Measurements from ENCODE around the gene OR51E1.
A peak's percentile ranks its signal among the peaks of the same experiment; 100 is the strongest.

The OR51E1 gene, protein sequence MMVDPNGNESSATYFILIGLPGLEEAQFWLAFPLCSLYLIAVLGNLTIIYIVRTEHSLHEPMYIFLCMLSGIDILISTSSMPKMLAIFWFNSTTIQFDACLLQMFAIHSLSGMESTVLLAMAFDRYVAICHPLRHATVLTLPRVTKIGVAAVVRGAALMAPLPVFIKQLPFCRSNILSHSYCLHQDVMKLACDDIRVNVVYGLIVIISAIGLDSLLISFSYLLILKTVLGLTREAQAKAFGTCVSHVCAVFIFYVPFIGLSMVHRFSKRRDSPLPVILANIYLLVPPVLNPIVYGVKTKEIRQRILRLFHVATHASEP

DNA sequence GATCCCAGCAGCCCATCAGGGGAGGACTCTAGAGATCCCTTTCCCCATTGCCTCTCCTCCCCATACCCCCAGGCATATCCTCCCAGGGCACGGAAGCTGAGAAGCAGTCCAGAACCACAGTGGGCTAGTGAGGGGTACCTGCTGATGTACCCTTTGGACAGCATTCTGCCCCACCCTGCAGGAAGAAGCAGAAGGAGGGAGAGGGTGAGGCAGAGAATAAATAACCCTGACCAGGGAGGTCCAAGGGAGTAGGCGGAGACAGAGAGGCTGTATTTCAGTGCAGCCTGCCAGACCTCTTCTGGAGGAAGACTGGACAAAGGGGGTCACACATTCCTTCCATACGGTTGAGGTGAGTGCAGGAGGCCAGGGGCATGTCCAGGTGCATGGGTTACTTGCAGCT is at the start of gene OR51E1:
Gene OR51E1, plus strand, starts transcription at position 301 of the 400 bp plus-strand sequence. CDS start 8,545 bp downstream, outside the sequence.
- DNase-seq (no peak), ATAC-seq (no peak)

DNA sequence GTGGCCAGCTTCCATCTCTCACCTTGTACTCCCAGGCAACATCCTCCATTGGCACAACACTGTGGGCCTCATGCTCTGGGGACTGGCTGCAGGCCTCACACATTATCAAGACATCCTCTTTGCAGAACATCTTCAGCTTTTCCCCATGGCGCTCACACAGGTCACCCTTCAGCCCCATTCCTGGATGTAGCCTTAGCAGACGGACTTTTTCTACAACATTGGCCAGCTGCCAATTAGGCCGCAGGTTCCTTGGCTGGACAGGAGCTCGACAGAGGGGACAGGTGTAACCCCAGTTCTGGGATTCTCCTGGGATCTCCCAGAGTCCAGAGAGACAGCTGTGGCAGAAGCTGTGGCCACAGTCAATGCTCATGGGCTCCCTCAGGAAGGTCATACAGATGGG is 38.7 kb upstream of the OR51E1 start:
- DNase-seq (no peak), ATAC-seq (no peak)

DNA sequence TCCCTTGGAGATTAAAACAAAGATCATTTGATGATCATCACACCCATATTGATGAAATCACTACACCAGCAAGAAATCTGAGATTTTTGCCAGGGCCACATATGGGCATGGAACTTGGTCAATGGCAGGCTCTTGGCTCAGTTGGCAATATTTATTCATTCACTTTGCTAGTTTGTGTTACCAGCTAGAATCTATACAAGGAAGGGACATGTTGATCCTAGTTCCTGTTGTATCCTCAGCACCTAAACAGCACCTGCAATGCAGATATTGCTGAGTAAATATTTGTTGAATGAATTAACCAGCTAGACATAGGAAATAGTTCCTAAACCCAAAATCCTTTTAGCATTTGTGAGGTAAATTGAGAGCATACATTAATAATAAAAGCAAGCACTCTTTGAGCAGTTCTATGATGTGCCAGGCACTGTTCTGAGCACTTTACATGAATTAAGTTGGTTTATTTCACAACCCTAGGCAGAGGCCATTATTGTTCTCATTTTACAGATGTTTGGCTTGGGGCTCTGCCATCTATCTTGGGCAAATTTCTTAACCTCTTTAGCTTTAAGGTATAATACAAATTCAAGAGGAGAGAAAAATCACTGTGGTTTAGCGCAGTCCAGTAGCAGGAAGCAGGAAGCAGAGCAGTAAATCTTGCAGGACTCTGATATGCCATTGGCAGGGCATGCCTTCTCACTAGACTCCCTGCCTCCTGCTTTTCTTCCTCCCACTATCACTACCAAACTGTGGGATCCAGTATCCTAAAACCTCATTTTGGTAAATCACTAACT is 37.4 kb upstream of the OR51E1 start:
- no peak for ATAC-seq
- no peak for DNase-seq

DNA sequence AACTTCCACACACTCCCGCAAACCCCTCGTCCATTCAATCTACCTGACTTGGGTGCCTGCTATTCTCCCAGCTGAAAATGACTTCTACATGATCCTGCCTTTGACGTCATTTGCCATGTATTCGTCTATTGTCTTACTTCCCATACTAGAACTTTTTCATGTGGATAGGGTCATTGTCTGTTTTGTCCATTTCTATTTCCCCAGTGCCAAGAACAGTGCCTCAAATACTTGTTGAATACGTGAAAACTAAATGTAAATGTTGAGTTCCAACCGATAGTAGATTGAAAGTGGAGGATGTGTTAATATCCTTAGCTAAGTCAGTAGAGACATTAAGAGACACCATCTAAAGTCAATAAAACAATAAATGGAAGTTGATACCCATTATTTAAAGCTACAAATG is 36.7 kb upstream of the OR51E1 start:
- DNase-seq (no peak), ATAC-seq (no peak)

DNA sequence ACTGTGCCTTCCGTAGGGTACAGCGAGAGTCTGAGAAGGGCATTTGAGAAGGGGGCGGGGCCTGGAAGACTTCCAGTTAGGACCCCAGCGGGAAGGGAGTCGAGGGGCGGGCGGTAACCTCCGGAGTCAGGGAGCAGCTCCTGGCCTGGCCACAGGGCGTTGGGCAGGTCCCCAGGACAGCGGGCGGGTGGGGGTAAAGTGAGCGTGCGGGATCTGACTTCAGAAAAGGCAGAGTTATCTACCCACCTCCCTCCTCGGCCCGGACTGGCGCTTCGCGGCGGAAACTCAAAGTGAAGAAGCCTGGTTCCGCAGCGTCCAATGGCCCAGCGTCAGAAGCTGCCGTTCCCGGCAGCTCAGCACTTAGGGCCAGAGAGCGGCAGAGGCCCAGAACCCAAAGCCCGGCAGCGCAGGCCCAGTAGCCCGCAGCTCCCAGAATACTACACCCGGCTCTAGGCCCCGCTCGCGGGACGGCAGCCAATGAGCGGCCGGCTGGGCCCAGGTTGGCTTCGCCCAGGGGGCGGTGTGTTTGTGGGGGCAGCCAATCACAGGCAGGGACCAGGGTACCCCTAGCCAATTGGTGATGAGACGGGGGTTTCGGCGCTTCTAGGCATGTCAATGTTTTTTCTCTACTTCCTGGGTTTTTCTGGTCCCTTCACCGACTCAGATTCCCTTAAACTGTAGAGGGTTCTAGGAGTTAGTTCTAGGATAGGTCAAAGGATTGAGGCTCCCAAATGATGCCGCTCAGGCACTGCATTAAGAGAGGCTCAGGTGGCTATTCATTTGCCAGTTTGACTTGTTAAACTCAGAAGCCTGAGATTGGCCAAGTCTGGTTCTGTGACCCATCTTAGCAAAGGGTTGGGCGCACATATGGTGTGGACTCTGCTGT is 35.8 kb upstream of the OR51E1 start, which contains the start of gene TRIM68:
Gene TRIM68, minus strand, starts transcription at position 451 of the 886 bp plus-strand sequence. CDS start 2,727 bp downstream, outside the sequence.
- DNase-seq, result peak; percentile 94
- peak; percentile 100 for ATAC-seq

DNA sequence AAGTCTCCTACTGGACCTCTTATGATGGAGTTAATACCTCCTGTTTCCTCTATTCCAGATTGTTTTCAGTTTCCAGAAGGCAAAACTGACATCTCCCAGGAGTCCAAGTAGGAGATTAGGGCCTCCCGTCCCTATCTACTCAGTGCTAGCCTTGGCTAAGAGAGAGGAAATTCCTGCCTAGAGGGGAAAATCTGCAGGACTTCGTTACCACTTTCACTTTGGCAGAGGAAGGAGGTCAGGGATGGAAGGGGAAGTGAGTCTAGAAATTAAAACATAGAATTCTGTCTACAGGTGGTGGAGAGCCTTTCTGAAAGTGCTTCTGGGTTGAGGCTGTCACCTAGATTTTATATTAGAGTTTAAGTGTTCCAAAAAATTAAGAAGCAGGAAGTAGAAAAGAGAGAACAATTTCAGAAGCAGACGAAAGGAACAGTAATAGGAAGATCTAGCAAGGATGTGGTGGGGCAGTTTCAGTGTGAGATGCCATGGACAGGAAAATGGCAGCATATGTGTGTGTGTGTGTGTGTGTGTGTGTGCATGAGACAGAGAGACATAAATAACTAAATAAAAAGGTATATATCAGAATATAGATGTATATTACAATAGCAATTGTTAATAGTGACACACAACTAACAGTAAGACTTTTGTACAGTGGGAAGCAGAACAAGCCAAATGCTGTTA is 33.4 kb upstream of the OR51E1 start:
- ATAC-seq, result no peak

DNA sequence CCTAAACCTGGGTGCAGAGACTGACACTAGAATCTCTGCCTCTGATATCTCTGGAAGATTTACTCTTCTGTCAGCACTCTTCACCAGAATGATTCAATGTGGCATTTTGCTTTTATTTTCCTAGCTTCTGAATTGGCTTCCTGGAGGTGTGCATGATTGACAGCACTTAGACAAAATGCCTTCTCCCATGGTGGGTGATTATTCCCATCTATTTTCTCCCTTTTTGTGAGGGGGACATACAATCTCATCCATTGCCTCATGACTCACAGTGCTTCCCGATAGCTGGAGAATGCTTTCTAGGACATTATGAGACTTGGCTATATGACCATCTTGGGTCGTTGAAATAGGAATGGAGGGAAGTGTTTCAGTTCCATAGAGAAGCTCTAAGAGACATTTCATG is 31.8 kb upstream of the OR51E1 start:
- DNase-seq (no peak), ATAC-seq (no peak)

More for the DNA sequence above, 33.4 kb upstream of the OR51E1 start:
- peak; percentile 13 for DNase-seq

DNA sequence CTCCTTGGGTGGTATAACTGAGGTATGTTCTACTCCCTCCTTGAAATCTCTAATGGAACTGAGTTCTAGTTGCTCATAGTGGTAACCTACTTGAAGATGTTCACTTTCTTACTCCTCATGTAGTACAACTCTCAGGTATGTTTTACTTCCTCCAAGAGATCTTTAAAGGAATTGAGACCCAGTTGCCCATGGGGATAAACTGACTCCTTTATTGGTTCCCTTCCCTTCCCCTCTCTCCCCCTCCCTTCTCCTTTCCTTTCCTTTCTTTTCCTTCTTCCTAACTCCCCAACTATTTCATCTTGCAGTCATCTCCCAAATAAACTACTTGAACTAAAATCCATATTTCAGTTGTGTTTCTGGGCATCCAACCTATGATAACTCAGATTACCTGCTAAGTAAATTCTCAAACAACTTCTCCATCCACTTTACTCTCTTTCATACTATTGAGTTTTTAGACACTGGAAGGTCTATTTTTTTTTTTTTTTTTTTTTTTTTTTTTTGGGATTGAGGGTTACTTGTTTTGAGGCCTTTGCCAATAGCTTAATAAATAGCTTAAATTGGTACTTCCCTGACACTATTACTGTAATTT is 27.8 kb upstream of the OR51E1 start:
- no peak for ATAC-seq

DNA sequence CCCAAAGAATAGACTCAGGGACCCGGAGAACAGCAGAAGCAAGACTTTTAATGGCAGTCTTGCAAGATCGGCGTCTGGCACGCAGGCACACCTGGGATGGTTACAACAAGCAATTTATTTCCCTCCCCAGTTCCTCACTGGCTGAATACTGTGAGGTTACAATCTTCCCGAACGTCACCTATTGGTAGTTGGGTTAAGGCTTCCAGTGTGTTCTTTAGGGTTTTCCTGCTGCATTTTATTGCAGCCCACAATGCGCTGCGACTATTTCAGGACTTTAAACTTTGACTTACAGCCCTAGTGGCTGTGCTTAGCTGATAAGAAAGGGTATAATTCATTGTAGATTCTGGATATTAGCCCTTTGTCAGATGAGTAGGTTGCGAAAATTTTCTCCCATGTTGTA is 24.3 kb upstream of the OR51E1 start:
- DNase-seq (no peak), ATAC-seq (no peak)

More for the DNA sequence above, 27.8 kb upstream of the OR51E1 start:
- no peak for DNase-seq

DNA sequence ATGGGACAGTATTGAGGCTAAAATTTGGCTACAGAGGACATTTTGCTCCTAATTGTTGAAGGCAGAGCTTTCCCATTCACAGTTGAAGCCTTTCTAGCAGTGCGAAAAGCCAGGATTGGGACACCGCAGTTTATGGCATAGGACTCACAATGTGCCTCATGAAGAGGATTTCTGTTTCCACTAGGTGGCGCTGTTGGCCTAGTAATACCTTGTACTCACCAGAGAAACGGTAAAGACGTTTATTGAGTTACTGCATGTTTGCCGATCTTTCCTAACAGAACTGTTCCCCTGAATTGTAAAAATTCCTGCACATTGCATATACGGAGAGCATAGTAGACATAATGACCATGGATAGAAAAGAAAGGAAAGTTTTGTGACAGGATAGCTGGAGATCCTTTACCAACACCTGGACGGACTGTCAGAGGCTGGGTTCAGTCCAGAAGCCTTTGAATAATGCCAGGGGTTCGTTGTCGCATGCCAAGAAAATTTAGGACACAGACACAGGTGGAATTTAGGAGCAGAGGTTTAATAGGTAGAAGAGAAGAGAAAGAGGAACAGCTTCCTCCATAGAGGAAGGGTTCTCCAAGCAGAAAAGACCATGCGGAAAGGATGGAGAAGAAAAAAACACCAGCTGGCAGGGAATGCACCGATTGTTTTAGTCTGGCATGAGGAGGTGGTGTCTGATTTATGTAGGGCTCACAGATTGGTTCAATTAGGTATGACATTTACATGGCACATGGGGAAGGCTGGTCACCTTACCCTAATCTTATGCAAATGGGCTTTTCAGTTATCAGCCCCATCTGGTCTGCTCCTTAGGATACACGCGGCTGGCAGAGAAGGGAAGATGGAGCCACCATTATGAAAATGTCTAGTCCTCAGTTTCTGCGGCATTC is 17.3 kb upstream of the OR51E1 start:
- peak; percentile 68 for DNase-seq
- ATAC-seq, result peak; percentile 36

DNA sequence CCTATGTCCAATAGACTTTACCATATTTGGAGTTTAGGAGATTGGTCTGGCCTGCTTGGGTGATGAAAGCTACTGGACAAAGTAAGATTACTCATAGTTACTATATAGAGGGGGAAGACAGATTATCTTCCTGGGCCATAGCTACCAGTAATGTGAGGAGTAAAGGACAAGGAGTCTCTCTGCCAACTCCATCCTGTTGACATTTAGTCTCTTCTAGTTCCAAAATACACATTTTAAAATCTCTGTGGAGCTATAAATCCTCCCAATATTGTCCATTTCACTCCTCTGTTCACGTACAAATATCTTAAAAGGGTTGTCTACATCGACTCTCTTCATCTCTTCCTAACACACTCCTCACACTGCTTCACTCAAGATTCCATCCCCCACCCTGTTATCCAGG is 7.6 kb upstream of the OR51E1 start:
- no peak for ATAC-seq
- DNase-seq, result no peak

DNA sequence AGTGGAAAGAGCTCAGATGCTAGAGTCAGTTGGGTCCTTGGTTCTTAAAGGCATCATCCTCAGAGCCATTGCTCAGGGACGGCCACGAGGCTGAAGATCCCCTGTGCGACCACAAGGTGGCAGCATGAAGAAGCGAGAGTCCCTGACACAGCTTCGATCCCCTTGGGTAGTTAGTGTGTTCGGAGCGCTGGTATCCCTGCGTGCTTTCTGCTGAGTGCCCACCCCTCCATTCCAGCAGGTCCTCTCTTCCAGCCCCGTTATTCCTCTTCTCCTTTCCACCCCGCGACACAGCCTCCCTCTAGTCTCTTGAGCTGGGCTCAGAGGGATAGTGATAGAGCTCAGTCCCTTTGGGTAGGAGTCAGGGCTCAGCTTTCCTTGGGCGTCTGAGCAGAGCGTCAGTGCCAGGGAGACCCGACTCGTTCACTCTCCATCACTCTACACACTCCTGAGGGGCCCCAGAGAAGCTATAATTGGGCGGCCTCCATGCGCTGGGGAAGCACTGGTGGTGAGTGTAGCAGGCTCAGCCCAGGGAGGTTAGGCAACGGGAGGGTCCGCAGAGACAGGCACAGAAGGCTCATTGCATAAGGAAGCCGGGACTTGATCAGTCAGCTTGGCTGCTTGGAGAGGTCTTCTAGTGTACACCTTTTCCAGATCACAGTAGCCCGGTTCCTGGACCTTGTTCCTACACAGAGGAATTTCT is 6.7 kb upstream of the OR51E1 start, which contains the start of gene OR51D1:
Gene OR51D1, plus strand, starts transcription at position 516 of the 700 bp plus-strand sequence. CDS start 2,314 bp downstream, outside the sequence.
- peak; percentile 82 for ATAC-seq
- peak; percentile 74 for DNase-seq

DNA sequence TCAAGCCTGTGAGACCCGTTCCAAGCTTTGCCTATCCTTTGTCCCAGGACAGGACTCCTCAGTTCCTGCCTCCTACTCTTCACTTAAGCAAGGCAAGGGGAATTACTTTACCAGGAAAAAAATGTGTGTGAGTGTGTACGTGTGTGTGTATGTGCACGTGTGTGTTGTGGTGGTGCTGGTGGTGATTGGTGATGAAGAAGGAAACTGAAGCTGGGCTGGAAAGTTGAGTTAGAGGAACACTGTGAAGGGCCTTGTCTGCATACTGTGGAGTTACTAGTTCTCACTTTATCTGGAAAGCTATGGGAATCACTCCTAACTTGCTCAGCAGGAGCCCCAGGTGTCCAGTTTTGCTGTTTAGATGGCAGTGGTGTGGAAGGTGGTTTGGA is 6.1 kb upstream of the OR51E1 start:
- no peak for DNase-seq
- ATAC-seq, result no peak

DNA sequence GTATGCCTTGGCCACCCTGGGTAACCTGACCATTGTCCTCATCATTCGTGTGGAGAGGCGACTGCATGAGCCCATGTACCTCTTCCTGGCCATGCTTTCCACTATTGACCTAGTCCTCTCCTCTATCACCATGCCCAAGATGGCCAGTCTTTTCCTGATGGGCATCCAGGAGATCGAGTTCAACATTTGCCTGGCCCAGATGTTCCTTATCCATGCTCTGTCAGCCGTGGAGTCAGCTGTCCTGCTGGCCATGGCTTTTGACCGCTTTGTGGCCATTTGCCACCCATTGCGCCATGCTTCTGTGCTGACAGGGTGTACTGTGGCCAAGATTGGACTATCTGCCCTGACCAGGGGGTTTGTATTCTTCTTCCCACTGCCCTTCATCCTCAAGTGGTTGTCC is 3.9 kb upstream of the OR51E1 start:
- no peak for ATAC-seq
- no peak for DNase-seq

DNA sequence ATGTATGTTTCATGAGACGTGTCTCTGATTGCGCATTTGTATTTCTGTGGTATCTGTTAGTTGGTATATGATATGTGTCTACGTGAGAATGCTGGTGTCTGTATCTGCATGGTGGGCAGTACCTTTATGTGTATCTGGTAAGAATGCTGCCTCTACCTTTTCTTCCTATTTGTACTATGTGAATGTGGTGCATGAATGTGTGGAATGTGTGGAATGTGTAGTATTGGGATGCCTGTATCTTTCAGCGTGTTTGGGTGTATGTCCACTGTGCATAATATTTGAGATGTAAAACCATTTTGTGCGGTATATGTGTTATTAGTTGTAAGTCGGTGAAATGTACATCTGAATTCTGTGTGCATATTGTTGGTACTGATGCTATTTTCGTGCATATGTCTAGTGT is 2.3 kb upstream of the OR51E1 start:
- ATAC-seq, result no peak
- DNase-seq, result no peak

DNA sequence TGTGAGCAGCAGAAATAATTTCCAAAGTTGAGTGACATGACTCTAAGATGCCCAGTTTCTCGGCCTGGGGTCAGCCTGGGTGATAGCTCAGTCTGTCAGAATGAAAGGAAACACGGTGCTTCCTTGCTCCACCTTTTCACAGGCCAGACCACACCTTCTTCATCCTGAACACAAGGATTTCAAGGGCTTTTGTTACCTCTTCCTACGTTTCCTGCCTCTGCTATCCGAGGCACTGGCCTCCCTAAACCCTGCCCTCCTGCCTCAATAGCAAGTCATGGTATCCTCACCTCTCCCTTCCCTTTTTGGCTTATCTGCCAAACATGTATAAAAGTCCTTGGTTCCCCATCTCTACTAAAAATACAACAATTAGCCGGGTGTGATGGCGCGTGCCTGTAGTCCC is 1.7 kb upstream of the OR51E1 start:
- DNase-seq, result no peak
- ATAC-seq, result no peak

DNA sequence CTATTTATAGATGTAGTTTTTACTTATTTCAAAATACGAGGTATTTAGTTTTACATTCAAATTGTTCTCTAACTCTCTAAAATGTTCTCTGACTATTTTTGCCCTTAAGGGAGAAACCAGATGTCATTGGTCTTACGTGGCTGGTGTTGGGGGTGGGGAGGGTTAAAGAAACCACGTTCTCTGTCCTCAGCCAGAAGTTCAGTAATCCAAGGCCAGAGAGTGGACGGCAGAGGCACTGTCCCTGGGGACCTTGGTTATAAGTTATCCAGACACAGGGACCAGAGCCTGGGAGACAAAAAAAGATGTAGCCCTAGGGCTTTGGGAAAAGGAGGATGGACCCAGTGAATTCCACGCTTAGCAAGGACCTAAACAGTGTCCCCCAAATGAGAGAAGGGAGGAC is 706 bp upstream of the OR51E1 start:
- DNase-seq, result no peak
- ATAC-seq, result no peak

DNA sequence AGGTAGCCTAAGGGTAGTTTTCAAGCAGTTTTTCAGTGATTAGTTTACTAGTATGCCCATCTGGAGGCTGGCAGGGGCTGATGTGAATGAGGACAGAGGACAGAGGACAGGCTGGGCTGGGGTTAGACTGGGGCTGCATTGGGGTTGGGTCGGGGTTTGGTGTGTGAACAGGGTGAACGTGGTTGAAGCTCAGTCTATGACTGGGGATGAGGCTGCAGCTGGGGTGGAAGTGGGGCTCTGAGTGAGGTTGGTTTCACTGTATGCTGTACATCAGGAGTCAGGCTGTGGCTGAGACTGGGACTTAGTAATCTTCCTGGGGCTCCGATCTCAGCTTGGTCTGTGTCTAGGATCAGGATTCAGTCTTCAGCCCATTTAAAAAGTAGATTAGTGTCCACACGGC is 451 bp downstream of the OR51E1 start:
- ATAC-seq (no peak), DNase-seq (no peak)

DNA sequence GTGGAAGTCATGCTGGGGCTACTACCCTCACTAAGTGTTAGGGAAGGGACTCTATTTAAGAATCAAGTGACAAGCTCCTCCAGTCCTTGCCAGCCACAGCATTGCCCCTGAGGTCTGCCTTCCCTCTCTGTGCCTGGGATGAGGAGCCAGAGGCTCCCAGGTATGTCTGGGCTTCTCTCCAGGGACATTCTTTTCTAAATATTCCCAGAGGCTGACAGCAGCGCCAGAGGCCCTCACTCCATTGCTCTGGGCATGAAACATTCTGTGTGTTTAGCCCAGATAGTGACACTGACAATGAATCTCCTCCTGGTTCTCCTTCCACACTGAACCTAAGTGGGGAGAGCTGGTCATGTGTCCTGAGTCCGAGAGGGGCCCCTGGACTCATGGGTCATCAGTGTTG is 2.2 kb downstream of the OR51E1 start:
- DNase-seq, result no peak
- ATAC-seq, result no peak

DNA sequence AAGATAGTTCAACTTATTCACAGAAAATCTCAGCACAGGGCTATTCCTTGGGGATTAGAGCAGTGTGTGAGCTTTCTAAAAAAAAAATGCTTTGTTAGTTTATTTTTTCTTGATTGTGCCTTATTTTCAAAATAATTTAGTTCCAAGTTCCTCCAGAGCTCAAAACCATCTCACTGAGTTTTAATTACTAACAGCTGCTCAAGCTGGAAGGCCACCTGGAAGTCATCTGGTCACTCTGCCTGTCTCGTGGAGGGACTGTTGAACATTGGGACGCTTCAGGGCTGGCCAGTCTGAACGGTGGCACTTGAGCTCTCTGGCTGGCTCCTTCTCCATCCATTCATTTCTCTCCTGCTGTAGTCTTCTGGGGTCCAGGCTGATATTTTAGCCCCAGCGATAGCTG is 4.0 kb downstream of the OR51E1 start:
- ATAC-seq, result no peak
- DNase-seq, result no peak
